HCT116 (cell line): Measurements from ENCODE around the gene HDLBP. TPM values are rescaled to one million over a fixed set of nuclear protein-coding genes. Genes with fewer than 3 reads are reported as not detected.

Source experiments
- ATAC-seq: fragments of 200-7000 bp; cut with Tn5 transposase; 2 replicates; pipeline ENCODE4 v1.9.1; 2020; ENCODE audit warnings: mild to moderate bottlenecking, moderate library complexity
- BruUV-seq: library from RNA; stranded (reverse); fragments of 400-500 nt; replicated peaks from 2 replicates; lab custom pipeline; 2021; lab: Mats Ljungman, UMichigan
- CTCF ChIA-PET: fragments of 300-600 bp; sonication (Branson Sonifier 250); formaldehyde crosslinking; loops from one replicate; lab custom pipeline; 2021; ENCODE audit warnings: antibody characterized with exemption; lab: Charles Lee
- POLR2A ChIA-PET: fragments of 300-600, 350-600 bp; sonication (Branson Sonifier 250); formaldehyde crosslinking; loops from one replicate; lab custom pipeline; 2021; ENCODE audit warnings: antibody characterized with exemption; lab: Charles Lee
- RAD21 ChIA-PET, 2 experiments: fragments of 300-600 bp; sonication (Branson Sonifier 250); formaldehyde crosslinking; loops; one replicate each; lab custom pipeline; 2023; ENCODE audit warnings: low total read pairs in 2 of 2; ENCODE audit not compliant: uncharacterized antibody in 2 of 2, unreplicated experiment in 2 of 2, low non-redundant PET in 1 of 2; lab: Charles Lee
- DNase-seq: peaks from one replicate; pipeline ENCODE4 v3.0.0-alpha.2; 2010; ENCODE audit warnings: low read depth, low spot score
- H2AFZ ChIP-seq: fragments of 200-600 bp; shearing (Covaris generic), sonication (generic); 2 replicates; pipeline ENCODE4 v1.6.1; 2017; ENCODE audit warnings: low read depth, mixed run types, mixed read lengths, antibody characterized with exemption, low read length; ENCODE audit not compliant: poor library complexity, severe bottlenecking
- H3K27ac ChIP-seq: 2 replicates; pipeline ENCODE4 v1.5.1; 2012; ENCODE audit warnings: low read depth, low read length
- H3K27me3 ChIP-seq: fragments of 200-600 bp; sonication (generic); 2 replicates; pipeline ENCODE4 v1.6.1; 2016; ENCODE audit warnings: mixed run types, low read length, mixed read lengths; ENCODE audit not compliant: insufficient read depth
- H3K36me3 ChIP-seq, 2 experiments: fragments of 200-500 bp in 1 of 2; fragments of 200-600 bp in 1 of 2; sonication (Bioruptor generic) in 1 of 2; sonication (generic) in 1 of 2; 2 replicates each; pipeline versions ENCODE4 v1.5.1 to v1.6.1; 2014 to 2016; ENCODE audit warnings: low read length in 2 of 2, inconsistent platforms in 1 of 2, mixed read lengths in 1 of 2, mixed run types in 1 of 2; ENCODE audit not compliant: insufficient read depth in 2 of 2, control insufficient read depth in 1 of 2
- H3K4me1 ChIP-seq, 2 experiments: fragments of 200-600 bp in 1 of 2; sonication (generic) in 1 of 2; 2 replicates each; pipeline versions ENCODE4 v1.5.1 to v1.6.1; 2012 to 2017; ENCODE audit warnings: low read length in 2 of 2, inconsistent platforms in 1 of 2, mild to moderate bottlenecking in 1 of 2, mixed read lengths in 1 of 2, mixed run types in 1 of 2, moderate library complexity in 1 of 2; ENCODE audit not compliant: insufficient read depth in 2 of 2, control insufficient read depth in 1 of 2
- H3K4me2 ChIP-seq: fragments of 200-600 bp; sonication (generic); 2 replicates; pipeline ENCODE4 v1.6.1; 2017; ENCODE audit warnings: mixed run types, low read length, mixed read lengths
- H3K4me3 ChIP-seq, 2 experiments: fragments of 200-600 bp in 1 of 2; sonication (generic) in 1 of 2; replicated peaks in 1 of 2; 2 replicates each; pipeline ENCODE4 v1.5.1; 2011 to 2016; ENCODE audit warnings: low read length in 2 of 2, control low read depth in 1 of 2, low read depth in 1 of 2, mild to moderate bottlenecking in 1 of 2, mixed read lengths in 1 of 2, mixed run types in 1 of 2
- H3K79me2 ChIP-seq: fragments of 200-600 bp; sonication (generic); 2 replicates; pipeline ENCODE4 v1.6.1; 2017; ENCODE audit warnings: mild to moderate bottlenecking, mixed run types, low read length, moderate library complexity, mixed read lengths; ENCODE audit not compliant: insufficient read depth
- H3K9ac ChIP-seq: fragments of 200-600 bp; sonication (generic); 2 replicates; pipeline ENCODE4 v1.6.1; 2016; ENCODE audit warnings: low read length, mixed read lengths
- H3K9me2 ChIP-seq: fragments of 200-600 bp; sonication (generic), shearing (Covaris generic); 2 replicates; pipeline ENCODE4 v1.6.1; 2017; ENCODE audit warnings: mixed run types, mild to moderate bottlenecking, moderate library complexity; ENCODE audit not compliant: insufficient read depth
- H3K9me3 ChIP-seq, 2 experiments: fragments of 200-500 bp in 1 of 2; fragments of 200-600 bp in 1 of 2; sonication (Bioruptor generic) in 1 of 2; sonication (generic) in 1 of 2; 2 replicates each; pipeline ENCODE4 v1.6.1; 2014 to 2017; ENCODE audit warnings: low read length in 2 of 2, mixed read lengths in 2 of 2, inconsistent platforms in 1 of 2, low read depth in 1 of 2, mild to moderate bottlenecking in 1 of 2, mixed run types in 1 of 2, moderate library complexity in 1 of 2; ENCODE audit not compliant: control insufficient read depth in 1 of 2, insufficient read depth in 1 of 2
- H4K20me1 ChIP-seq: fragments of 200-600 bp; sonication (generic), shearing (Covaris generic); 2 replicates; pipeline ENCODE4 v1.6.1; 2017; ENCODE audit warnings: mixed run types, mild to moderate bottlenecking, moderate library complexity; ENCODE audit not compliant: insufficient read depth
- CBX3 ChIP-seq: IDR thresholded peaks from 2 replicates; pipeline ENCODE4 v1.6.1; 2012; ENCODE audit warnings: low read depth
- CEBPB ChIP-seq: IDR thresholded peaks from 2 replicates; pipeline ENCODE4 v1.6.1; 2012; ENCODE audit warnings: low read depth
- EGR1 ChIP-seq: IDR thresholded peaks from 2 replicates; pipeline ENCODE4 v1.6.1; 2012; ENCODE audit warnings: low read depth
- ELF1 ChIP-seq: IDR thresholded peaks from 2 replicates; pipeline ENCODE4 v1.6.1; 2012; ENCODE audit warnings: low read depth, borderline replicate concordance
- EZH2phosphoT487 ChIP-seq: fragments of 200-600 bp; IDR thresholded peaks from 2 replicates; pipeline ENCODE4 v1.6.1; 2018; ENCODE audit warnings: antibody characterized with exemption, borderline replicate concordance
- FOSL1 ChIP-seq: IDR thresholded peaks from 2 replicates; pipeline ENCODE4 v1.6.1; 2012; ENCODE audit warnings: low read depth
- POLR2A ChIP-seq: IDR thresholded peaks from 2 replicates; pipeline ENCODE4 v1.7.0; 2011; ENCODE audit warnings: borderline replicate concordance; ENCODE audit not compliant: insufficient read depth, insufficient read length; ENCODE audit errors: extremely low read depth
- POLR2AphosphoS5 ChIP-seq: IDR thresholded peaks from 2 replicates; pipeline ENCODE4 v1.6.1; 2011; ENCODE audit warnings: mild to moderate bottlenecking, low read depth, low read length, moderate library complexity
- SP1 ChIP-seq: IDR thresholded peaks from 2 replicates; pipeline ENCODE4 v1.6.1; 2012; ENCODE audit warnings: low read depth
- SRF ChIP-seq: IDR thresholded peaks from 2 replicates; pipeline ENCODE4 v1.6.1; 2012; ENCODE audit warnings: low read depth
- TCF7L2 ChIP-seq: IDR thresholded peaks from 2 replicates; pipeline ENCODE4 v1.7.0; 2011; ENCODE audit warnings: borderline replicate concordance, inconsistent platforms; ENCODE audit not compliant: insufficient read depth, insufficient read length; ENCODE audit errors: extremely low read depth
- YY1 ChIP-seq: IDR thresholded peaks from 2 replicates; pipeline ENCODE4 v1.6.1; 2011; ENCODE audit warnings: low read length, low read depth, moderate library complexity, mild to moderate bottlenecking; ENCODE audit not compliant: insufficient replicate concordance; ENCODE audit errors: extremely low read depth
- intact Hi-C: fragments of 100-400 bp; cut with micrococcal nuclease; formaldehyde crosslinking; loops from 2 replicates; pipeline ENCODE4 v1.10.0; 2022
- total RNA-seq: library from RNA; stranded (reverse); gene quantifications from one replicate; pipeline ENCODE4 v1.2.1, GENCODE V29; 2021; ENCODE audit not compliant: unreplicated experiment
- TF ChIP-seq, protein P1 (sequence below): IDR thresholded peaks from 2 replicates; pipeline ENCODE4 v1.6.1; 2012
- TF ChIP-seq, protein P2 (sequence below): IDR thresholded peaks from 2 replicates; pipeline ENCODE4 v1.6.1; 2012

Gene HDLBP
- total RNA-seq, 1 experiment from 2014 or later = 462 TPM

DNA sequence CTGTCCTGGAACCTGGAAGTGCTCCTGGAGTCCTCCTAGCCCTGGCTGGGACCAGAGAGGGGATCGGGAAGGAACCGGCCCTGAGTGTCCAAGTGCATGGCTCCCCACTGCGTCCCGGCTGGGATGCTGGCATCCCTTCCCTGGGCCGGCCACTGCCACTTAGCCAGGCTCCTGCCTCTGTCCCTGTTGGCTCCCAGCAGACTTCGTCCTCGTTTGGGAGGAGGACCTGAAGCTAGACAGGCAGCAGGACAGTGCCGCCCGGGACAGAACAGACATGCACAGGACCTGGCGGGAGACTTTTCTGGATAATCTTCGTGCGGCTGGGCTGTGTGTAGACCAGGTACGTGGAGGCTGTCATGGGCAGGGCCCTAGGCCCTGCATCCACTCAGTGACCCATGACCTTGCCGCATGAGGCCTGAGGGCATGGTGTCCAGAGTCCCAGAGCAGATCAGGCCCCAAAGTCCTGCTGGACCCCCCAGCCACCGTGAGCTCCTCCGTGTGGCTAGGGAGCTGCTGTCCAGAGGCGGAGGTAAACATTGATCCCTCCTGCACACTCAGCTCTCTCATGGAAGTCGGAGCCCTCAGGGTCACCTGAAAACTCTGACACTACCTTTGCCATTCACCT lies 119.9 kb downstream of the HDLBP start:
- intact Hi-C loops = no loop called here
- Histone ChIP-seq H3K27me3 (no peaks in the 10 kb centered on the region), H3K4me1 (no peaks in the 10 kb centered on the region), H3K9me2 (no peaks in the 10 kb centered on the region), H3K9me3 (no peaks in the 10 kb centered on the region), H3K79me2 (no peaks in the 10 kb centered on the region)
- POLR2A ChIA-PET = no interaction called here
- BruUV-seq = no TSS peak
- DNase-seq = no peak
- no peak for TF ChIP-seq POLR2A
- TF ChIP-seq TCF7L2 = no peak
- TF ChIP-seq POLR2AphosphoS5 = no peak
- no peak for TF ChIP-seq SRF
- no peak for TF ChIP-seq EGR1
- TF ChIP-seq SP1 = no peak
- TF ChIP-seq, all 23 proteins: peak for 0
- RAD21 ChIA-PET = no interaction called here
- Histone ChIP-seq H2AFZ (no peak overlapping the region), H3K9ac (no peak overlapping the region), H3K4me3 (no peak overlapping the region), H3K36me3 (no peaks in the 10 kb centered on the region), H4K20me1 (no peaks in the 10 kb centered on the region), H3K27ac (no peak overlapping the region), H3K4me2 (no peak overlapping the region)
- no peak for ATAC-seq
- CTCF ChIA-PET = no interaction called here

DNA sequence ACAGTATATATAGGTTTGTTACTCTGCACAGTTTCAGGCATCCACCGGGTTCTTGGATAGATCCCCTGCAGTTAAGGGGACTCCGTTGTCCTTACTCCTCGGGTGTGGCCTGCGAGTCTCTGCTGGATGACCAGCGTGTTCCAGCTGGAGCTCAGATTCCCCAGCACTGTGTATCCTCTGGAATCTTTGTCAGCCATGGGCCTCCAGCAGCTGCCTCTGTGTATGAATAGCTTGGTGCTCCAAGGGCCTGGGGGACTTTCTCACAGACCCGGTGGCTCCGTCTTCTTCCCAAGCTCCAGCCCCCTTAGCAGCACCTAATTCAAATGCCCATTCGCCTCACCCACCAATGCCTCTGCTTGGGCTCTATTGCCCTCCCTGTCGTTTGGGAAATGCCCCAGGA lies 120.7 kb downstream of the HDLBP start:
- Histone ChIP-seq H3K9me2 (no peaks in the 10 kb centered on the region), H3K4me2 (no peak overlapping the region), H3K9ac (no peak overlapping the region), H3K27me3 (no peaks in the 10 kb centered on the region), H3K4me3 (no peak overlapping the region), H3K4me1 (no peaks in the 10 kb centered on the region), H3K27ac (no peak overlapping the region), H2AFZ (no peak overlapping the region), H3K79me2 (no peaks in the 10 kb centered on the region), H3K9me3 (no peaks in the 10 kb centered on the region), H4K20me1 (no peaks in the 10 kb centered on the region), H3K36me3 (no peaks in the 10 kb centered on the region)
- DNase-seq = no peak
- no peak for ATAC-seq
- POLR2A ChIA-PET = no interaction called here
- intact Hi-C loops = no loop called here
- BruUV-seq = no TSS peak
- RAD21 ChIA-PET = no interaction called here
- CTCF ChIA-PET = no interaction called here
- TF ChIP-seq TCF7L2 (no peak), ELF1 (no peak), SP1 (no peak), CBX3 (no peak), EGR1 (no peak), EZH2phosphoT487 (no peak), YY1 (no peak), POLR2A (no peak), POLR2AphosphoS5 (no peak), CEBPB (no peak), FOSL1 (no peak)
- TF ChIP-seq, protein P1, sequence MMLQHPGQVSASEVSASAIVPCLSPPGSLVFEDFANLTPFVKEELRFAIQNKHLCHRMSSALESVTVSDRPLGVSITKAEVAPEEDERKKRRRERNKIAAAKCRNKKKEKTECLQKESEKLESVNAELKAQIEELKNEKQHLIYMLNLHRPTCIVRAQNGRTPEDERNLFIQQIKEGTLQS = no peak
- TF ChIP-seq, protein P2, sequence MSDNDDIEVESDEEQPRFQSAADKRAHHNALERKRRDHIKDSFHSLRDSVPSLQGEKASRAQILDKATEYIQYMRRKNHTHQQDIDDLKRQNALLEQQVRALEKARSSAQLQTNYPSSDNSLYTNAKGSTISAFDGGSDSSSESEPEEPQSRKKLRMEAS = no peak
